B cell (primary cell): ENCODE measurements around the gene ADRA1B. TPM values are rescaled to one million over a fixed set of nuclear protein-coding genes. Genes with fewer than 3 reads are reported as not detected.

Experiments used
- ATAC-seq: fragments of 200-7000 bp; cut with Tn5 transposase; one replicate; pipeline ENCODE4 v1.10.0; 2021; ENCODE audit warnings: low read depth, mild to moderate bottlenecking, moderate number of reproducible peaks, moderate library complexity
- CTCF ChIA-PET: fragments of 350-600 bp; sonication (Branson Sonifier 250); formaldehyde crosslinking; loops from one replicate; lab custom pipeline; 2021; ENCODE audit warnings: antibody characterized with exemption, inconsistent platforms; lab: Charles Lee
- POLR2A ChIA-PET: fragments of 350-600 bp; sonication (Branson Sonifier 250); formaldehyde crosslinking; loops from one replicate; lab custom pipeline; 2021; ENCODE audit warnings: antibody characterized with exemption; lab: Charles Lee
- DNase-seq: peaks from one replicate; pipeline ENCODE4 v3.0.0; 2013
- H2AFZ ChIP-seq: 2 replicates; pipeline ENCODE4 v1.6.1; 2012; ENCODE audit warnings: mild to moderate bottlenecking, low read depth, low read length; ENCODE audit not compliant: insufficient read depth, poor library complexity, severe bottlenecking
- H3K27ac ChIP-seq, 2 donors: 1 replicate in 1 of 2; 2 replicates in 1 of 2; pipeline ENCODE4 v1.5.1; 2012 to 2013; ENCODE audit warnings: low read length in 2 of 2, mild to moderate bottlenecking in 2 of 2, moderate library complexity in 1 of 2
- H3K27me3 ChIP-seq, 4 experiments: fragments of 200-600 bp in 1 of 4; sonication (generic) in 1 of 4; replicated peaks in 1 of 4; 1 replicate in 2 of 4; 2 replicates in 2 of 4; pipeline versions ENCODE4 v1.6.1 to v1.7.0; 2013 to 2016; ENCODE audit warnings: low read length in 3 of 4, mild to moderate bottlenecking in 2 of 4, mixed read lengths in 1 of 4, moderate library complexity in 1 of 4; ENCODE audit not compliant: insufficient read depth in 4 of 4, control insufficient read depth in 3 of 4; ENCODE audit errors: control extremely low read depth in 1 of 4
- H3K36me3 ChIP-seq, 2 experiments: replicated peaks in 1 of 2; 1 replicate in 1 of 2; 2 replicates in 1 of 2; pipeline versions ENCODE4 v1.6.1 to v1.7.1; 2013; ENCODE audit warnings: low read length in 1 of 2; ENCODE audit not compliant: insufficient read depth in 2 of 2, control insufficient read depth in 1 of 2; ENCODE audit errors: control extremely low read depth in 1 of 2, extremely low read depth in 1 of 2
- H3K4me1 ChIP-seq, 2 donors: fragments of 200-600 bp in 1 of 2; sonication (generic) in 1 of 2; 1 replicate in 1 of 2; 2 replicates in 1 of 2; pipeline versions ENCODE4 v1.5.1 to v1.6.1; 2013 to 2017; ENCODE audit warnings: low read length in 2 of 2; ENCODE audit not compliant: control insufficient read depth in 2 of 2, insufficient read depth in 2 of 2
- H3K4me2 ChIP-seq: replicated peaks from 2 replicates; pipeline ENCODE3; 2012; ENCODE audit warnings: mild to moderate bottlenecking, low read depth, low read length; ENCODE audit not compliant: poor library complexity, severe bottlenecking
- H3K4me3 ChIP-seq, 5 experiments: fragments of 200-600 bp in 1 of 5; sonication (generic) in 1 of 5; 1 replicate in 3 of 5; 2 replicates in 2 of 5; pipeline versions ENCODE4 v1.5.1 to v1.7.0; 2011 to 2016; ENCODE audit warnings: low read length in 4 of 5, mild to moderate bottlenecking in 4 of 5, low read depth in 2 of 5, control low read depth in 1 of 5, moderate library complexity in 1 of 5; ENCODE audit not compliant: insufficient read depth in 1 of 5; ENCODE audit errors: control extremely low read depth in 1 of 5, extremely low read depth in 1 of 5
- H3K79me2 ChIP-seq: fragments of 200-600 bp; sonication (generic); one replicate; pipeline ENCODE4 v1.6.0; 2016; ENCODE audit warnings: low read length; ENCODE audit not compliant: control insufficient read depth, insufficient read depth
- H3K9ac ChIP-seq: fragments of 200-600 bp; sonication (generic); 2 replicates; pipeline ENCODE4 v1.6.1; 2017; ENCODE audit warnings: mild to moderate bottlenecking, low read length, moderate library complexity
- H3K9me3 ChIP-seq, 3 donors: one replicate each; pipeline versions ENCODE4 v1.6.1 to v1.7.1; 2013; ENCODE audit warnings: low read length in 2 of 3; ENCODE audit not compliant: control insufficient read depth in 2 of 3, insufficient read depth in 1 of 3; ENCODE audit errors: control extremely low read depth in 1 of 3
- H4K20me1 ChIP-seq: 2 replicates; pipeline ENCODE4 v1.6.0; 2012; ENCODE audit warnings: mild to moderate bottlenecking, low read length; ENCODE audit not compliant: insufficient read depth, control insufficient read depth, poor library complexity, severe bottlenecking
- H3K27ac Mint-ChIP-seq: one replicate; pipeline ENCODE4 v1.8.0; 2021; ENCODE audit warnings: mixed read lengths
- H3K27me3 Mint-ChIP-seq: one replicate; pipeline ENCODE4 v1.8.0; 2021; ENCODE audit warnings: mixed read lengths
- H3K4me1 Mint-ChIP-seq: one replicate; pipeline ENCODE4 v1.8.0; 2021; ENCODE audit warnings: mixed read lengths
- H3K4me3 Mint-ChIP-seq: one replicate; pipeline ENCODE4 v1.8.0; 2021; ENCODE audit warnings: mixed read lengths
- H3K9me3 Mint-ChIP-seq: one replicate; pipeline ENCODE4 v1.8.0; 2022; ENCODE audit warnings: mixed read lengths; ENCODE audit not compliant: insufficient read depth
- EZH2 ChIP-seq: IDR thresholded peaks from 2 replicates; pipeline ENCODE4 v1.6.1; 2012; ENCODE audit warnings: borderline replicate concordance, low read depth, mild to moderate bottlenecking, moderate library complexity, low read length; ENCODE audit not compliant: insufficient read depth, poor library complexity, severe bottlenecking
- WGBS: methylation state at CpG from one replicate; pipeline ENCODE4 v1.1.5; 2013; ENCODE audit warnings: missing lambda C conversion rate; ENCODE audit not compliant: insufficient coverage; 5-methylcytosine and 5-hydroxymethylcytosine counted together
- intact Hi-C: fragments of 100-400 bp; cut with micrococcal nuclease; formaldehyde crosslinking; loops from one replicate; pipeline ENCODE4 v1.10.0; 2022
- polyA plus RNA-seq: library from polyadenylated mRNA; depleted of rRNA; stranded (reverse); fragments of >200 nt; gene quantifications from 2 replicates; pipeline ENCODE4 v1.2.3, GENCODE V29; 2012
- total RNA-seq, 2 donors: library from RNA; stranded (reverse); fragments of 120-200 nt in 1 of 2; gene quantifications; 1 replicate in 1 of 2; 2 replicates in 1 of 2; pipeline versions ENCODE4 v1.2.3 to v1.2.4, GENCODE V29; 2013 to 2022
- TF ChIP-seq, protein P1 (sequence below): fragments of 200-600 bp; IDR thresholded peaks from one replicate; pipeline ENCODE4 v1.8.0; 2022; ENCODE audit warnings: antibody characterized with exemption, mild to moderate bottlenecking

Gene ADRA1B
- total and polyA plus RNA-seq, 2 donors (not counting 1 experiment from before 2014, with no cell fraction given): 0.04 TPM; not detected in 1

DNA sequence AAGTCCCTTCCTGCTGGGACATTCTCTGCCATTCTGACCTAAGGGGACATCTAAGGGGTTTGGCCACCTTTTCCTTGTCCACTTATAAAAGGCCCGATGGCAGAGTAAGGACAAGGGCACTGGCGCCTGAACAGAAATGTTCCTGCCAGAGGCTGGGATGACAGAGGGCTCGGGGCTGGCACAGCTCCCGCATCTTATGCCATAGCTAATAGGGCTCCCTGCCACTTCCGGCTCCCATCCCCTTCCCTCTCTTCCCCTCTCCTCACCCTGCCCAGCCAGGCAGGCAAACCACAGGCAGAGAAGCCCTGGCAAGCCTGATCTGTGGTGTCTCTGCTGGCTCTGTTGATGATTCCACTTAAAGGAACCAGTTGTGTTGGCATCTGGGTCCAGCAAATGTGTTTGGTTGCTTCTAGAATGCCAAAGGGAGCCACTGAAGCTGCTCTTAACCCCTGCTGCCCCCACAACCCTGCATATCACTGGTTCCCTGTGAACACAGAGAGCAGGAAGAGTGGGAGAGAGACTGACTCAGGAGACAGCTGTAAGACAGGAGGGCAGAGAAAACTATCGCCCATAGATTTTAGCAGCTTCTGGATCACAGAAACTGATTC, 18.4 kb upstream of the ADRA1B start:
- Histone ChIP-seq H3K4me1 (no peaks in the 10 kb centered on the region), H3K4me3 (no peak overlapping the region), H3K36me3 (no peaks in the 10 kb centered on the region), H3K9me3 (no peaks in the 10 kb centered on the region), H2AFZ (no peak overlapping the region), H3K79me2 (no peaks in the 10 kb centered on the region), H4K20me1 (no peaks in the 10 kb centered on the region), H3K27ac (no peak overlapping the region), H3K4me2 (no peak overlapping the region), H3K9ac (no peak overlapping the region), H3K27me3 (peaks cover 0 to 11% (median 3%) of the 10 kb centered on the region in 4 experiments)
- H3K27me3 Mint-ChIP-seq: peaks cover 58% of the 10 kb centered on the region
- no peak overlapping the region for H3K4me3 Mint-ChIP-seq
- WGBS: 98% methylated on average over 5 of the region's 6 CpGs
- TF ChIP-seq, protein P1, sequence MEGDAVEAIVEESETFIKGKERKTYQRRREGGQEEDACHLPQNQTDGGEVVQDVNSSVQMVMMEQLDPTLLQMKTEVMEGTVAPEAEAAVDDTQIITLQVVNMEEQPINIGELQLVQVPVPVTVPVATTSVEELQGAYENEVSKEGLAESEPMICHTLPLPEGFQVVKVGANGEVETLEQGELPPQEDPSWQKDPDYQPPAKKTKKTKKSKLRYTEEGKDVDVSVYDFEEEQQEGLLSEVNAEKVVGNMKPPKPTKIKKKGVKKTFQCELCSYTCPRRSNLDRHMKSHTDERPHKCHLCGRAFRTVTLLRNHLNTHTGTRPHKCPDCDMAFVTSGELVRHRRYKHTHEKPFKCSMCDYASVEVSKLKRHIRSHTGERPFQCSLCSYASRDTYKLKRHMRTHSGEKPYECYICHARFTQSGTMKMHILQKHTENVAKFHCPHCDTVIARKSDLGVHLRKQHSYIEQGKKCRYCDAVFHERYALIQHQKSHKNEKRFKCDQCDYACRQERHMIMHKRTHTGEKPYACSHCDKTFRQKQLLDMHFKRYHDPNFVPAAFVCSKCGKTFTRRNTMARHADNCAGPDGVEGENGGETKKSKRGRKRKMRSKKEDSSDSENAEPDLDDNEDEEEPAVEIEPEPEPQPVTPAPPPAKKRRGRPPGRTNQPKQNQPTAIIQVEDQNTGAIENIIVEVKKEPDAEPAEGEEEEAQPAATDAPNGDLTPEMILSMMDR: no peak
- no peak for TF ChIP-seq EZH2
- no peaks in the 10 kb centered on the region for H3K9me3 Mint-ChIP-seq
- ChIA-PET POLR2A (no interaction called here), CTCF (interaction anchor here (1.2 kb wide), 1 partner anchor 10 kb away, joined by 4 read pairs; no protein-coding TSS in a partner anchor)
- intact Hi-C loops: no loop called here
- DNase-seq (no peak), ATAC-seq (no peak)
- H3K27ac Mint-ChIP-seq: no peak overlapping the region
- H3K4me1 Mint-ChIP-seq: no peaks in the 10 kb centered on the region

DNA sequence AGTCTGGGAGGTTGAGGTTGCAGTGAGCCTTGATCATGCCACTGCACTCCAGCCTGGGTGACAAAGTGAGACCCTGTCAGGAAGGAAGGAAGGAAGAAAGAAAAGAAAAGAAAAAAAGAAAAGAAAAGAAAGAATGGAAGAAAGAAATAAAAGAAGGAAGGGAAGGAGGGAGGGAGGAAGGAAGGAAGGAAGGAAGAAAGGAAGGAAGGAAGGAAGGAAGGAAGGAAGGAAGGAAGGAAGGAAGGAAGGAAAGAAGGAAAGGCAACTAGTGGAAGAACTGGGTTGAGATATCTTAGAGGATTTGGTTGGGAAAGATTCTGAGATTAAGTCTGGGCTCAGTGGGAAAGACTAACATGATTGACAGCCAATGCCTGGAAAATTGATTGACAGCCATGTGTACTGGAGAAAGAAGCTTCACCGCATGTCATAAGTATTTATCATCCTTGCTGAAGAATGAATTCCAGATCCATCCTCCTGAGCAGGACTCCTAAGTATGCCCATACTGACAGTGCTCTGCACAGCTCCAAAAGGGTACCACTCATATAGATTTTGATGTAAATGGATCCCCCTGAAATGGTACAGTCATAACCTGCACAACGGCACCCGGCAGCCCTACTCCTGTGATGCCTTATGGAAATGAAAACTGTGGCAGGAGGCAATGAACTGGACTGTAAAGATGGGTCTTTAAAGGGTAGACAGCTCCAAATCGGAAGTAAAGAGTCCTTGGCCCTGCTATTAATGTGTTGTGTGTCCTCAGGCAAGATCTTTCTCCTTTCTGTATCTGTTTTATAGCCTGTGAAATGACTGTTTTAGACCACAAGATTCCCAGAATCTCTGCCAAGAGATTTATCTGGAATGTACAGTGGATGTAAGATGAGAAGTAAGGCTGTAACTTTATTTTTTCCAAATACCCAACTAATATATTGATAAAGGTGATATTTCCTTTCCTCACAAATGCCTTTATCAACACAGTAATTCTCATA, 16.9 kb upstream of the ADRA1B start:
- DNase-seq (no peak), ATAC-seq (no peak)
- no peaks in the 10 kb centered on the region for H3K4me1 Mint-ChIP-seq
- Histone ChIP-seq H4K20me1 (no peaks in the 10 kb centered on the region), H3K9me3 (no peaks in the 10 kb centered on the region), H3K36me3 (no peaks in the 10 kb centered on the region), H3K4me1 (no peaks in the 10 kb centered on the region), H3K9ac (no peak overlapping the region), H2AFZ (no peak overlapping the region), H3K4me3 (no peak overlapping the region), H3K79me2 (no peaks in the 10 kb centered on the region), H3K4me2 (no peak overlapping the region), H3K27ac (no peak overlapping the region), H3K27me3 (peaks cover 0 to 11% (median 3%) of the 10 kb centered on the region in 4 experiments)
- no peak for TF ChIP-seq EZH2
- TF ChIP-seq, protein P1: no peak
- intact Hi-C loops: no loop called here
- no peak overlapping the region for H3K27ac Mint-ChIP-seq
- H3K4me3 Mint-ChIP-seq: no peak overlapping the region
- H3K27me3 Mint-ChIP-seq: peaks cover 60% of the 10 kb centered on the region
- 100% methylated on average over 1 of the region's 4 CpGs for WGBS
- CTCF ChIA-PET: interaction anchor here (1.2 kb wide), 1 partner anchor 8 kb away, joined by 4 read pairs; no protein-coding TSS in a partner anchor
- H3K9me3 Mint-ChIP-seq: no peaks in the 10 kb centered on the region
- POLR2A ChIA-PET: no interaction called here
